HCT116 (cell line): ENCODE measurements around the gene KCNN3.

Source experiments
- POLR2A ChIP-seq: IDR thresholded peaks from 2 replicates; pipeline ENCODE4 v1.7.0; 2011; ENCODE audit warnings: borderline replicate concordance; ENCODE audit not compliant: insufficient read depth, insufficient read length; ENCODE audit errors: extremely low read depth
- POLR2AphosphoS5 ChIP-seq: IDR thresholded peaks from 2 replicates; pipeline ENCODE4 v1.6.1; 2011; ENCODE audit warnings: mild to moderate bottlenecking, low read depth, low read length, moderate library complexity
- TF ChIP-seq, protein P1 (sequence below), 3 experiments: fragments of 200-600 bp in 1 of 3; sonication (generic) in 1 of 3; IDR thresholded peaks in 2 of 3; conservative IDR thresholded peaks in 1 of 3; 2 replicates each; pipeline ENCODE4 v1.5.1; 2012 to 2017; ENCODE audit warnings: low read depth in 2 of 3, low read length in 2 of 3, antibody characterized with exemption in 1 of 3, borderline replicate concordance in 1 of 3, control low read depth in 1 of 3, mild to moderate bottlenecking in 1 of 3, mixed read lengths in 1 of 3, mixed run types in 1 of 3, moderate library complexity in 1 of 3; ENCODE audit not compliant: insufficient read depth in 1 of 3

DNA sequence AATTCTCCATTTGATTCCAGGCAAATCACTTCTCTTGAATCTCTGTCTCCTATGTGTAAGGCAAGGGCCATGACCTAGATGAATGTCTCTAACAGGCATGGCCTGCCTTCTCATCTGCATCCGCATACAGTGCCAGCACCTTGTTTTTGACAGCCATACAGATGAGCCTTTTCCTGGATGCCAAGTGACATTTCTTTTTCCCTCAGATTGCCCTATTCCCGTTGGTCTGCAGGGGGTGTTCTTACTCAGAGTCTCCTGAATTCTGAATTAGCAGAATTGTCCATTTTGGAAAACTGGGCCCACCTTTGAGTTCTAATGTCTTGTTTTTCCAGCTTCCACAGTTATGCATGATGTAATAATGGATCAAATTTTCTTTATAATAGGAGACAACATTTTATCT lies 174.1 kb downstream of the KCNN3 start:
- TF ChIP-seq, protein P1, sequence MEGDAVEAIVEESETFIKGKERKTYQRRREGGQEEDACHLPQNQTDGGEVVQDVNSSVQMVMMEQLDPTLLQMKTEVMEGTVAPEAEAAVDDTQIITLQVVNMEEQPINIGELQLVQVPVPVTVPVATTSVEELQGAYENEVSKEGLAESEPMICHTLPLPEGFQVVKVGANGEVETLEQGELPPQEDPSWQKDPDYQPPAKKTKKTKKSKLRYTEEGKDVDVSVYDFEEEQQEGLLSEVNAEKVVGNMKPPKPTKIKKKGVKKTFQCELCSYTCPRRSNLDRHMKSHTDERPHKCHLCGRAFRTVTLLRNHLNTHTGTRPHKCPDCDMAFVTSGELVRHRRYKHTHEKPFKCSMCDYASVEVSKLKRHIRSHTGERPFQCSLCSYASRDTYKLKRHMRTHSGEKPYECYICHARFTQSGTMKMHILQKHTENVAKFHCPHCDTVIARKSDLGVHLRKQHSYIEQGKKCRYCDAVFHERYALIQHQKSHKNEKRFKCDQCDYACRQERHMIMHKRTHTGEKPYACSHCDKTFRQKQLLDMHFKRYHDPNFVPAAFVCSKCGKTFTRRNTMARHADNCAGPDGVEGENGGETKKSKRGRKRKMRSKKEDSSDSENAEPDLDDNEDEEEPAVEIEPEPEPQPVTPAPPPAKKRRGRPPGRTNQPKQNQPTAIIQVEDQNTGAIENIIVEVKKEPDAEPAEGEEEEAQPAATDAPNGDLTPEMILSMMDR (IDR thresholded peaks at IDR 0.05 in 2 of 3, conservative IDR thresholded peaks at IDR 0.05 in 1 of 3; ENCODE audit: borderline replicate concordance in 1 of 3, insufficient read depth in 1 of 3, low read depth in 2 of 3, low read length in 2 of 3) = peak; percentile 41 to 52 (median 49); a peak in 5 of 6 replicates
- TF ChIP-seq POLR2A (no peak), POLR2AphosphoS5 (no peak)
